Liver (tissue), 9 donors: ENCODE measurements around the gene CD109. TPM values are rescaled to one million over a fixed set of nuclear protein-coding genes. Genes with fewer than 3 reads are reported as not detected.

Source experiments
- DNase-seq: peaks from one replicate; pipeline ENCODE4 v3.0.0-alpha.2; 2017; ENCODE audit warnings: low spot score
- H3K27ac ChIP-seq, 2 donors: one replicate each; pipeline ENCODE4 v1.7.0; 2013; ENCODE audit warnings: inconsistent platforms in 2 of 2, low read length in 2 of 2, control low read depth in 1 of 2, low read depth in 1 of 2, mild to moderate bottlenecking in 1 of 2
- H3K27me3 ChIP-seq, 4 donors: one replicate each; pipeline versions ENCODE4 v1.6.1 to v1.7.0; 2013; ENCODE audit warnings: low read length in 3 of 4, inconsistent platforms in 1 of 4, mild to moderate bottlenecking in 1 of 4, moderate library complexity in 1 of 4; ENCODE audit not compliant: control insufficient read depth in 4 of 4, insufficient read depth in 4 of 4
- H3K36me3 ChIP-seq, 4 donors: one replicate each; pipeline versions ENCODE4 v1.6.1 to v1.7.0; 2013; ENCODE audit warnings: low read length in 3 of 4, mild to moderate bottlenecking in 3 of 4, low read depth in 1 of 4, moderate library complexity in 1 of 4; ENCODE audit not compliant: control insufficient read depth in 4 of 4, insufficient read depth in 3 of 4
- H3K4me1 ChIP-seq, 4 donors: one replicate each; pipeline versions ENCODE4 v1.6.1 to v1.7.0; 2013; ENCODE audit warnings: low read length in 3 of 4, mild to moderate bottlenecking in 3 of 4, moderate library complexity in 1 of 4; ENCODE audit not compliant: control insufficient read depth in 4 of 4, insufficient read depth in 4 of 4
- H3K4me3 ChIP-seq, 3 donors: one replicate each; pipeline versions ENCODE4 v1.6.1 to v1.7.0; 2013; ENCODE audit warnings: low read length in 3 of 3, control low read depth in 1 of 3, low read depth in 1 of 3, mild to moderate bottlenecking in 1 of 3
- H3K9ac ChIP-seq, 2 donors: one replicate each; pipeline ENCODE4 v1.7.0; 2013; ENCODE audit warnings: low read length in 2 of 2, mild to moderate bottlenecking in 2 of 2, moderate library complexity in 2 of 2, control low read depth in 1 of 2, low read depth in 1 of 2
- H3K9me3 ChIP-seq, 4 donors: one replicate each; pipeline versions ENCODE4 v1.6.1 to v1.7.0; 2013; ENCODE audit warnings: low read length in 3 of 4; ENCODE audit not compliant: control insufficient read depth in 4 of 4
- FOXA1 ChIP-seq: IDR thresholded peaks from 2 replicates; pipeline ENCODE4 v1.6.1; 2016; ENCODE audit warnings: antibody characterized with exemption
- FOXA2 ChIP-seq: IDR thresholded peaks from 2 replicates; pipeline ENCODE4 v1.6.1; 2016; ENCODE audit warnings: antibody characterized with exemption
- GABPA ChIP-seq, 2 donors: IDR thresholded peaks in 1 of 2; conservative IDR thresholded peaks in 1 of 2; 2 replicates each; pipeline ENCODE4 v1.6.1; 2016; ENCODE audit warnings: antibody characterized with exemption in 2 of 2, mild to moderate bottlenecking in 1 of 2, moderate library complexity in 1 of 2
- HNF4G ChIP-seq: IDR thresholded peaks from 2 replicates; pipeline ENCODE4 v1.6.1; 2016; ENCODE audit warnings: antibody characterized with exemption
- JUND ChIP-seq, 2 donors: IDR thresholded peaks; 2 replicates each; pipeline ENCODE4 v1.6.1; 2016; ENCODE audit warnings: antibody characterized with exemption in 2 of 2
- NR2F2 ChIP-seq: IDR thresholded peaks from 2 replicates; pipeline ENCODE4 v1.6.1; 2016; ENCODE audit warnings: antibody characterized with exemption
- RAD21 ChIP-seq, 2 donors: IDR thresholded peaks; 2 replicates each; pipeline ENCODE4 v1.6.1; 2016; ENCODE audit warnings: antibody characterized with exemption in 2 of 2, mild to moderate bottlenecking in 2 of 2
- RXRA ChIP-seq, 2 donors: IDR thresholded peaks; 2 replicates each; pipeline ENCODE4 v1.6.1; 2017 to 2018; ENCODE audit warnings: antibody characterized with exemption in 2 of 2, mild to moderate bottlenecking in 1 of 2
- SP1 ChIP-seq: IDR thresholded peaks from 2 replicates; pipeline ENCODE4 v1.6.1; 2018; ENCODE audit warnings: antibody characterized with exemption, mild to moderate bottlenecking
- YY1 ChIP-seq: IDR thresholded peaks from 2 replicates; pipeline ENCODE4 v1.6.1; 2016; ENCODE audit warnings: antibody characterized with exemption, mild to moderate bottlenecking
- WGBS: extraction: QIAGEN DNeasy Blood & Tissue Kit; methylation state at CpG from one replicate; pipeline ENCODE4 v1.1.7; 2013; 5-methylcytosine and 5-hydroxymethylcytosine counted together
- polyA plus RNA-seq, 2 donors: library from polyadenylated mRNA; stranded (reverse) in 1 of 2; unstranded in 1 of 2; fragments of 200-250 nt in 1 of 2; fragments of >200 nt in 1 of 2; fragmentation: Nextera tagmentation in 1 of 2; extraction: Ambion mirVana in 1 of 2; gene quantifications; one replicate each; pipeline versions ENCODE4 v1.2.1 to v1.2.3, GENCODE V29; 2013 to 2015
- total RNA-seq, 2 donors: library from RNA; depleted of rRNA; stranded (reverse); fragments of >200 nt; gene quantifications; one replicate each; pipeline ENCODE4 v1.2.3, GENCODE V29; 2014
- TF ChIP-seq, protein P1 (sequence below): fragments of 150-350 bp; IDR thresholded peaks from 2 replicates; pipeline ENCODE4 v1.5.1; 2017; ENCODE audit warnings: improper control_type of control experiment, low read depth, low read length; ENCODE audit not compliant: missing input control
- TF ChIP-seq, protein P2 (sequence below): IDR thresholded peaks from 2 replicates; pipeline ENCODE4 v1.6.1; 2016; ENCODE audit warnings: antibody characterized with exemption
- TF ChIP-seq, protein P3 (sequence below): IDR thresholded peaks from 2 replicates; pipeline ENCODE4 v1.6.1; 2016; ENCODE audit warnings: antibody characterized with exemption, mild to moderate bottlenecking
- TF ChIP-seq, protein P4 (sequence below): IDR thresholded peaks from 2 replicates; pipeline ENCODE4 v1.6.1; 2016; ENCODE audit warnings: antibody characterized with exemption
- donor health status: healthy.
- donor health status: healthy.
- donor health status: healthy.
- donor health status: healthy.
- donor health status: healthy.

CD109 gene
- total and polyA plus RNA-seq, 4 donors: 0.18 to 2.0 (median 0.32) TPM

DNA sequence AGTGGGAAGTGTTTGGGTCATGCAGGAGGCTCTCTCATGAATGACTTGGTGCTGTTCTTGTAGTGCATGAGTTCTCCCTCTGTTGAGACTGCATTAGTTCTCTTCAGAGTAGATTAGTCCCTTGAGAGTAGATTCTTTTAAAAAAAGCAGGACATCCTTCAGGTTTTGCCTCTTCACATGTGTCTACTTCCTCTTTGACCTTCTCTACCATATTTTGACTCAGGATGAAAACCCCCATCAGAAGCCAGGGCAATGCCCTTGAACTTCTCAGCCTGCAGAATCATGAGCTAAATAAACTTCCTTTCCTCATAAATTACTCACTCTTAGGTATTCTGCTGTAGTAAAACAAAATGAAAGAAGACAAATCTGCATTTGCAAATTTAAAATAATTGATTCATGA is 170.3 kb downstream of the CD109 start:
- H3K36me3 ChIP-seq: no peaks in the 10 kb centered on the region
- no peak overlapping the region for H3K9ac ChIP-seq
- no peak overlapping the region for H3K27ac ChIP-seq
- no peaks in the 10 kb centered on the region for H3K4me1 ChIP-seq
- TF ChIP-seq GABPA (IDR thresholded peaks at IDR 0.05 in 1 of 2, conservative IDR thresholded peaks at IDR 0.05 in 1 of 2) (no peak), RAD21 (IDR thresholded peaks at IDR 0.05) (no peak), RXRA (IDR thresholded peaks at IDR 0.05) (no peak), FOXA2 (no peak), YY1 (no peak), JUND (IDR thresholded peaks at IDR 0.05) (no peak), HNF4G (no peak), SP1 (no peak), NR2F2 (no peak)
- TF ChIP-seq, protein P1, sequence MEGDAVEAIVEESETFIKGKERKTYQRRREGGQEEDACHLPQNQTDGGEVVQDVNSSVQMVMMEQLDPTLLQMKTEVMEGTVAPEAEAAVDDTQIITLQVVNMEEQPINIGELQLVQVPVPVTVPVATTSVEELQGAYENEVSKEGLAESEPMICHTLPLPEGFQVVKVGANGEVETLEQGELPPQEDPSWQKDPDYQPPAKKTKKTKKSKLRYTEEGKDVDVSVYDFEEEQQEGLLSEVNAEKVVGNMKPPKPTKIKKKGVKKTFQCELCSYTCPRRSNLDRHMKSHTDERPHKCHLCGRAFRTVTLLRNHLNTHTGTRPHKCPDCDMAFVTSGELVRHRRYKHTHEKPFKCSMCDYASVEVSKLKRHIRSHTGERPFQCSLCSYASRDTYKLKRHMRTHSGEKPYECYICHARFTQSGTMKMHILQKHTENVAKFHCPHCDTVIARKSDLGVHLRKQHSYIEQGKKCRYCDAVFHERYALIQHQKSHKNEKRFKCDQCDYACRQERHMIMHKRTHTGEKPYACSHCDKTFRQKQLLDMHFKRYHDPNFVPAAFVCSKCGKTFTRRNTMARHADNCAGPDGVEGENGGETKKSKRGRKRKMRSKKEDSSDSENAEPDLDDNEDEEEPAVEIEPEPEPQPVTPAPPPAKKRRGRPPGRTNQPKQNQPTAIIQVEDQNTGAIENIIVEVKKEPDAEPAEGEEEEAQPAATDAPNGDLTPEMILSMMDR: no peak
- TF ChIP-seq, protein P2, sequence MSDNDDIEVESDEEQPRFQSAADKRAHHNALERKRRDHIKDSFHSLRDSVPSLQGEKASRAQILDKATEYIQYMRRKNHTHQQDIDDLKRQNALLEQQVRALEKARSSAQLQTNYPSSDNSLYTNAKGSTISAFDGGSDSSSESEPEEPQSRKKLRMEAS: no peak
- TF ChIP-seq, protein P3, sequence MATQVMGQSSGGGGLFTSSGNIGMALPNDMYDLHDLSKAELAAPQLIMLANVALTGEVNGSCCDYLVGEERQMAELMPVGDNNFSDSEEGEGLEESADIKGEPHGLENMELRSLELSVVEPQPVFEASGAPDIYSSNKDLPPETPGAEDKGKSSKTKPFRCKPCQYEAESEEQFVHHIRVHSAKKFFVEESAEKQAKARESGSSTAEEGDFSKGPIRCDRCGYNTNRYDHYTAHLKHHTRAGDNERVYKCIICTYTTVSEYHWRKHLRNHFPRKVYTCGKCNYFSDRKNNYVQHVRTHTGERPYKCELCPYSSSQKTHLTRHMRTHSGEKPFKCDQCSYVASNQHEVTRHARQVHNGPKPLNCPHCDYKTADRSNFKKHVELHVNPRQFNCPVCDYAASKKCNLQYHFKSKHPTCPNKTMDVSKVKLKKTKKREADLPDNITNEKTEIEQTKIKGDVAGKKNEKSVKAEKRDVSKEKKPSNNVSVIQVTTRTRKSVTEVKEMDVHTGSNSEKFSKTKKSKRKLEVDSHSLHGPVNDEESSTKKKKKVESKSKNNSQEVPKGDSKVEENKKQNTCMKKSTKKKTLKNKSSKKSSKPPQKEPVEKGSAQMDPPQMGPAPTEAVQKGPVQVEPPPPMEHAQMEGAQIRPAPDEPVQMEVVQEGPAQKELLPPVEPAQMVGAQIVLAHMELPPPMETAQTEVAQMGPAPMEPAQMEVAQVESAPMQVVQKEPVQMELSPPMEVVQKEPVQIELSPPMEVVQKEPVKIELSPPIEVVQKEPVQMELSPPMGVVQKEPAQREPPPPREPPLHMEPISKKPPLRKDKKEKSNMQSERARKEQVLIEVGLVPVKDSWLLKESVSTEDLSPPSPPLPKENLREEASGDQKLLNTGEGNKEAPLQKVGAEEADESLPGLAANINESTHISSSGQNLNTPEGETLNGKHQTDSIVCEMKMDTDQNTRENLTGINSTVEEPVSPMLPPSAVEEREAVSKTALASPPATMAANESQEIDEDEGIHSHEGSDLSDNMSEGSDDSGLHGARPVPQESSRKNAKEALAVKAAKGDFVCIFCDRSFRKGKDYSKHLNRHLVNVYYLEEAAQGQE: no peak
- peaks cover 0 to 1% (median 0%) of the 10 kb centered on the region in 4 donors for H3K27me3 ChIP-seq
- no peak for DNase-seq
- no peaks in the 10 kb centered on the region for H3K9me3 ChIP-seq
- no peak overlapping the region for H3K4me3 ChIP-seq

DNA sequence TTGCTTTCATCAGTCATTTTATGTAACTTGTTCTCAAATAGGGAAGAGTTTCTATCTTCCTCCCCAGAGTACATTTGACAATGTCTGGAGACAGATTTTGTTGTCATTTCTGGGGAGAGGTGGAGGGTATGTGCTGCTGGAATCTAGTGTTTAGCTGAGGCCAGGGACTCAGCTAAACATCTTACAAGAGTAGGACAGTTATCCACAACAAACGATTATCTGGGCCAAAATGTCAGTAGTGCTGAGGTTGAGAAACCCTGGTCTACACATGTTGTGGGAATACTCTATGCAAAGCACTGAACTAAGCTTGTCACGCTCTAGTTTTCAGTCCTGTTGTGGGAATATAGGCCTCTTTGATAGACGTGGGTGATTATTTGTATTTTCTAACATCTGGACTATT is 171.4 kb downstream of the CD109 start:
- TF ChIP-seq, protein P3: no peak
- no peak for TF ChIP-seq HNF4G
- no peak for TF ChIP-seq FOXA1
- TF ChIP-seq JUND (IDR thresholded peaks at IDR 0.05): no peak
- TF ChIP-seq, protein P4, sequence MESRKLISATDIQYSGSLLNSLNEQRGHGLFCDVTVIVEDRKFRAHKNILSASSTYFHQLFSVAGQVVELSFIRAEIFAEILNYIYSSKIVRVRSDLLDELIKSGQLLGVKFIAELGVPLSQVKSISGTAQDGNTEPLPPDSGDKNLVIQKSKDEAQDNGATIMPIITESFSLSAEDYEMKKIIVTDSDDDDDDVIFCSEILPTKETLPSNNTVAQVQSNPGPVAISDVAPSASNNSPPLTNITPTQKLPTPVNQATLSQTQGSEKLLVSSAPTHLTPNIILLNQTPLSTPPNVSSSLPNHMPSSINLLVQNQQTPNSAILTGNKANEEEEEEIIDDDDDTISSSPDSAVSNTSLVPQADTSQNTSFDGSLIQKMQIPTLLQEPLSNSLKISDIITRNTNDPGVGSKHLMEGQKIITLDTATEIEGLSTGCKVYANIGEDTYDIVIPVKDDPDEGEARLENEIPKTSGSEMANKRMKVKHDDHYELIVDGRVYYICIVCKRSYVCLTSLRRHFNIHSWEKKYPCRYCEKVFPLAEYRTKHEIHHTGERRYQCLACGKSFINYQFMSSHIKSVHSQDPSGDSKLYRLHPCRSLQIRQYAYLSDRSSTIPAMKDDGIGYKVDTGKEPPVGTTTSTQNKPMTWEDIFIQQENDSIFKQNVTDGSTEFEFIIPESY: no peak
- Histone ChIP-seq H3K27ac (no peak overlapping the region), H3K9ac (no peak overlapping the region), H3K27me3 (no peaks in the 10 kb centered on the region), H3K4me3 (no peak overlapping the region), H3K36me3 (no peaks in the 10 kb centered on the region), H3K4me1 (no peaks in the 10 kb centered on the region), H3K9me3 (no peaks in the 10 kb centered on the region)
- no peak for DNase-seq
- WGBS: 68% methylated on average over 3 of the region's 3 CpGs
